ENCODE data around the gene EPGN.
A peak's percentile ranks its signal among the peaks of the same experiment; 100 is the strongest.
"Not testable (repeated sequence)": the region's sequence is repeated elsewhere in the genome, so short reads cannot be mapped to it uniquely, and the experiment has no call there.

Gene EPGN

DNA sequence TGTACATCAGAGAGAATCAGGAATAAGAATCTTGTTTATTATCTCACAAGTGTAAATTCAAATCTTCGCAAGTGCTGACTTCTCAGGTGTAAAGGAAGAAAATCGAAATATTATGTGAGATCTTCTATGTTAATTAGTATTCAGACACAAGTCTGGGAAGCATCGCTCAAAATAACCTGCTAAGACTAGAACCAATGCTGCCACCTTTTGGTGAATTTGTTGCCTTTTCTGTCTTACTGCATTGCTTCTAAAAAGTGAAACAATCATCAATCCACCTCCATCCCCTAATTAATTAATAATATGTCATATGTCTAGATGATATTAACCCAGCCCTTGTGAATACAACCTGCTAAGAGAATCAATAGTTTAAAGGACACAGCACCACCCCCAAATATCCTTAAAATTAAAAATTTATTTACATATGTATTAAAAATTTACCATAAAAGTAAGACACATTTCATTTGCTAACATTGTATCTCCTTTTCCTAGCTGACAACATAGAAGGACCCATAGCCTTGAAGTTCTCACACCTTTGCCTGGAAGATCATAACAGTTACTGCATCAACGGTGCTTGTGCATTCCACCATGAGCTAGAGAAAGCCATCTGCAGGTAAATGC is 3.5 kb downstream of the EPGN start:
- peak; percentile 34 to 68 for DNase-seq

DNA sequence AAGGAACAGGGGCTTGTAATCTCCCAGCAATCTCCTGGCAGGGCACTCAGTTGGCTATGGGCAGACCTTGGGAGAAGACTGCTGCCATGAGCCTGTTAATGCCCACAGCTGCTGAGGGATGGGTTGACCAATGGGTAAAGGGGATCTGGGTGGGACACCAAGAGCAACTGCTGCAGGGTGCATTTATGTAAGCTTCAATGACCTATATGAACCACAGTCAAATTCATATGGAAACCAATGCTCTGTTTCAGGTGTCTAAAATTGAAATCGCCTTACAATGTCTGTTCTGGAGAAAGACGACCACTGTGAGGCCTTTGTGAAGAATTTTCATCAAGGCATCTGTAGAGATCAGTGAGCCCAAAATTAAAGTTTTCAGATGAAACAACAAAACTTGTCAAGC is 6.1 kb downstream of the EPGN start:
- no peak for DNase-seq

DNA sequence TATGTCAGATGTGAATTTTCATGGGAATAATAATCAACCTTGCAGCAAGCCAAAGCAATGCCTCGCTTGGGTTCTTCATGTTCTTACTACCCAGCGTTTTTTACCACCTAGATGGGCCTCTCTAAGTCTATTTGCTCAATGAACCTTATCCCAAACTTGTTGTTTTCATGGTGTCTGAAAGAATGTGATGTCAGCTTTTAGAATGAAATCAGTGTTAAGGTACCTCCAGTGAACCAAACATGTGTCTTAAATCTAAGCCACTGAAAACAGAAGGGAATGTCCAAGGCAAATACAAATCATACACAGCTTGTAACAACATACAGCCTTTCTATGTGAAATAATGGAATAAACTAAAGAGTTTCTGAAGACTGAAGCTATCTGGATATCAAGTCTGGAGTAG is 6.7 kb downstream of the EPGN start:
- DNase-seq, result no peak

DNA sequence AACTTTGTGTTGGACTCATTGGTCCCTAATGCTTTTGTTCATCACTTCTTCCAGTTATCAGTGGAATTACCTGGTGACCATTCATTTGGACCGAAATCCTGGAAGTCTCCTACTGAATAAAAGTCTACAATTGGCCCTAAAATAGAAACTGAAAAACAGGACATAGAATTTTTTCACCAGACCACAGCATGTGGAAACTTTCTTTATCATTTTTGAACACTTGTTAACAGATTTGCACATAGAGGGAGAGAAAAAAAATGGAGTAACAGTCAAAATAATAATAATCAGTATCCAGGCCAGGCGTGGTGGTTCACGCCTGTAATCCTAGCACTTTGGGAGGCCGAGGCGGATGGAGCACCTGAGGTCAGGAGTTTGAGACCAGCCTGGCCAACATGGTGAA is 7.1 kb downstream of the EPGN start:
- no peak for DNase-seq

DNA sequence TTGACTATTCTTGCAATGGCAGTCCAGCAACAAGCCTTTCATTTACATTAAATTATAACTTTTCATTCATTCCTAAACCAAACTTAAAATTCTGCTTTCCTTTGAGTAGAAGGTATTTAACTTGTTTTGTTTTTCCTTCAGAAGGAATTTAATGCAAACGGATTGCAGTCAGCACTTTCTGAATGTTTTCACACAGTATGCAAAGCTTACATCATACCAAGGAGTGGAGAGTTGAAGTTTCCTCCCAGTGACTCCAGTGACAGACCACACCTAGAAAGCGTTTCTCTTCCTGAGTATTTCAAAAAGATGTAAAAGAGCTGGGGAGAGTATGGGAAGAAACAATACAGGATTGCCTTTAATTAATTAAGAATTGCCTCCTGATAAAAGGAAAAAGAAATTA is 8.1 kb downstream of the EPGN start:
- no peak for DNase-seq

DNA sequence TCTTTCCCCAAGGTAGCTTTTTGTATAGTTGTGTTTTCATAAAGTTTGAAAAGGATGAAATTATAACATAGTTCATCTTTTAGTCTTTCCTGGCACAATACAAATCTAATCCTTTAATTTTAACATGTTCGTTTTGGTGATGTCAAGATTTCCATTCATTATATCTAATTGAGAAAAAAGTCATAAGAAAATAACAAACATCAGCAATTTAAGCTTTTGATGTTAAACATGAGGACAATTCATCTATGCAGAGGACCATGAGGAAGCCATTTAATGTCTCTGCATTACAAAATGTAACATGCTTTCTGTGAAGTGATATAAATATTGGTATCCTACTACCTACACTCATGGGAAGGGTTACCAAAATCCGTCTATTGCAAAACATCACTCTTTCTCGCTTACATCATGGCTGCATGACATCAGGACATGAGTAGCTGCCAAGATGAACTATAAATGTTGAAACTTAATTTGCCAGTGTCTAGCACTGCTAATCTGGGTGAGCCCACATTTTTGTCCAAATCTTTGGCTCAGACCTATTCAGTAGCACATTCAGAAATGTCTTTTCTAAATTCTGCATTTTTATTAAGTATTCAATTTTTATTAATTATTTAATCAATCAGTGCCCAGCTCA is 9.5 kb downstream of the EPGN start:
- no peak for DNase-seq

DNA sequence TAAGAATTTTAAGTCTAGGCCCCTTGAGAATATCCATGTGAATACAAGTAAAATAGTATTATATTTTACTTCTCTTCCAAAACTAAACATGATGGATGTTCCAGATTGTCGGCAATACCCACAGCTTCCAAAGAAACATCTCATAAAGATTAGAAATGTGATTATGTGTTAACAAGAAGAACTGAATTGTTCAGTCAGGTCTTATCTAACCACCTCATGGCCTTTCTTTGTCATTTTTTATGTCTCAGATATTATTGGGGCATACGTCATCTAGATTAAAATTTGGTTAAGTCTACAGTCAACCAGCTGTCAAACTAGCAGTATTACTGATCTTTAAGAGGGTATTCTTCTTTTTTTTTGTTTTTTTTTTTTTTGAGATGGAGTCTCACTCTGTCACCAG is 10.0 kb downstream of the EPGN start:
- no peak for DNase-seq

DNA sequence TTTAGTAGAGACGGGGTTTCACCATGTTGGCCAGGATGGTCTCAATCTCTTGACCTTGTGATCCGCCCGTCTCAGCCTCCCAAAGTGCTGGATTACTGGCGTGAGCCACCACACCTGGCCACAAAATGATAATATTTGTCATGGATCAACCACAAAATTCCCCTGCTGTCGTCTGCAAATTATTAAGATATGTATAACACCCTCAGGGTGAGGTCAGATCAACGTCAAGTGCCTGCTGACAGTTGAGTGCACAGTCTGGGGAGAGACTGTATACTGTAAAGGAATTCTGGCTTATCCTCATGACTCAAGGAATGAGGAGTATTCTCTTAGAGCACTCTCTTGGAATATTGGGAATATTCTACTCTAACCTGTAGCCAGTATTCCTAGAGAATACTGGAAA is 11.2 kb downstream of the EPGN start:
- no peak for DNase-seq

DNA sequence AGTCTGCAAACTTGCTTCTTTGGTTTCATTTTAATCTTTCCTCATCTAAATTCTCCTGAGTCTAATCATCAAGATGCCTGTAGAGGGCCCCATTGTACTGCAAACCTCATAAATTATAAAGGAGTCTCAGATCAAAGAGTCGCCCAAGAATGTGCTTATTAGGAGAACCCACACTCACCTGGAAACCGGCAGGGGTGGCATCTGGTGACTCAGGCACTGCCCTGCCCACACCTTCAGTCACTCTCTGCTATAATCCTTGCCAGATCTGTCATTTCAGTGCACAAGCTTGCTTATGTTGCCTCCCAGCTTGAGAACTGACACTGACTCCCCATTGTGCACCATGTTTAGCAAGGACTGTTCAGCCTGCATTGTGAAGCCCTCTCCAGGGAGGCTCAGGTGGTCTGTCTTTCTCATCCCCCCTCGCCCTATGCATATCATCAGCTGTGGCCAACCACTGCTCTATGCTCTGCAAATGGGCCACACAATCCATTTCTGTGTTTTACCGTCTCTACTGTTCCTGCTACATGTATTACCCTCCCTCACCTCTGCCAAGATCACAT is 12.4 kb downstream of the EPGN start:
- peak; percentile 7 to 61 for DNase-seq

DNA sequence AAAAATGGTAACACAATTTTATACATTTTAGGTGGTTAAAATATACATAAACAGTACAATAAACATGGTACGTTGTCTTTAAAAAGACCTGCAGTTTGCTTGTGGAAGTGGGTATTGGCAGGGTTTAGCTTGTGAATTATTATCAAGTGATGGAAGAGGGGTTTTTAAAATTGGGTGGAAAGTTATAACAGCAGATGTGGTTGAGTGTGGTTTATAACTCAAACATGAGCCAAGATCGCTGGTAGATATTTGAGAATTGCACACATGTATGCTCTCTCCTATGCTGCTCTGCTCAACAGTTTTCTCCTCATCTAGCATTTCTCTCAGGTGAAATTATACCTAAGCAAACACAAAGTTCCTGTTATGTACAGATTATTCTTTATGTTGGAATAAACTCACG is 14.0 kb downstream of the EPGN start:
- no peak for DNase-seq

DNA sequence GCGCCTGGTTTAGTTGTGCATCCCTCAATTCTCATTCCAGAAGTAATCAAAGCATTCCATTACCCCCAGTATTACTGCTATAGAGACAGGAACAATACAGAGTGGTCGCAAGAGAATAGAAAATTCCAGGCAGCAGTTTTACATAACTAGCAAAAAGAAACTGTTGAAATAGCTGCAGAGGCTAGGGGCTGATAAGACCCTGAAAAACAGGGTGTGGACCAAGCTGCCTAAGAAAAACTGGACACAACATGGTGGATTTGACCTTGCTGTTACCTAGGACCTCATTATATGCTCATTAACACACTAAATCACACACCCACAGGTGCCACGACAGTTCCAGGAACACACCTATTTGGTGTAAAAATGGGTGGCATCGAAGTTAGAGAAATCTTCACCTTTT is 15.4 kb downstream of the EPGN start:
- no peak for DNase-seq

DNA sequence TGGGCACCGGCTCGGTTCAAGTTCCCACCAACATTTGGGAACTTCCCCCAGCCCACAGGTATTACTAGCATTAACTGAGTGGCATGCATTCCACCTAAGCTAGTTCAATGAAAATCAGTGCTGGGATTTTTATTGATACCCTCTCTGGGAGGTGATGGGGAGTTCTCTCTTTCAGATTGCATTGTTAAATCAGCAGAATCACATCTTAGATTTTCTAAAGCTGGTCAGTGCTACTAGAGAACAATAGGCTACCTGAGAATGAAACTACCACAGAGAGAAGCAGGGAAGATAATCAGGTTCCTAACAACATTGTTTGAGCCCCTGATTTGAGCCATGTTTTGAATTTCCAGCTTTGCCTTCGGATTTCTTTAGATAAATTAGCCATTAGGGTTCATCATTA is 16.0 kb downstream of the EPGN start:
- DNase-seq, result no peak

DNA sequence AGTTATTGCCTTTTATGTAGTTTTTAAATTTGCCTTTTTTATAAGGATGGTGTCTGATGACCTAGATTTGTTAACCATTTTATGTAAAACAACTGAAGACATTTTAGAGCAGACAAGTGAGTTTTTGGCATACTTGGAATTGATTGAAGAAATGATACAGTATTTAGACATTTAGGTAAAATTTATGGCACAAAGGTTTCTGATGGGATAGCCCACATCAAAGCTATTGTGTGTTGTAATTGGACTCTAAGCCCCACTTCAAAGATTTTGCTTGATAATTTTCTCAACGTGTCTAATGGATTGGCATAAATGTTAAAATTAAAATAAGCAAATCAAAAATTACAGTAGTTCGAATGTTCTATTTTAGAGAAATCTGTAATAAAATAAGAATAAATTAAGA is 17.6 kb downstream of the EPGN start:
- no peak for DNase-seq

DNA sequence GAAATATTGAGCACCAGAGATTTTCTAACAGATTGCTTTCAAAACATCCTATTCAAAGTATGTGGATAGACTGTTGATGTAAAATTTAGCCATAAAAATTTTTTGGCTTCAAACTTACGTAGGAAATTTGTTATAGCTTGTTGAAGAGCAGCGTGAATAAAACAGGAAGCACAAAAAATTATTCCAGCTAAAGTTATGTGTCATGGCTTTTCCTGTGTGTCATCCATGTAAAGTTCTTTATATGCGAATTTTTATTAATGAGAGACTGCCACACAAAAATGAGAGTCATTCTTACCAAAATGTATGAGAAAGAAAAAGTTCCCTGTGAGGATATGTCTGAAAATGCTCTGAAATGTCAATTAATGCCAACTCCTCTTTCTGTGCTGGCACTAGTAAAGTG is 19.5 kb downstream of the EPGN start:
- DNase-seq, result no peak

DNA sequence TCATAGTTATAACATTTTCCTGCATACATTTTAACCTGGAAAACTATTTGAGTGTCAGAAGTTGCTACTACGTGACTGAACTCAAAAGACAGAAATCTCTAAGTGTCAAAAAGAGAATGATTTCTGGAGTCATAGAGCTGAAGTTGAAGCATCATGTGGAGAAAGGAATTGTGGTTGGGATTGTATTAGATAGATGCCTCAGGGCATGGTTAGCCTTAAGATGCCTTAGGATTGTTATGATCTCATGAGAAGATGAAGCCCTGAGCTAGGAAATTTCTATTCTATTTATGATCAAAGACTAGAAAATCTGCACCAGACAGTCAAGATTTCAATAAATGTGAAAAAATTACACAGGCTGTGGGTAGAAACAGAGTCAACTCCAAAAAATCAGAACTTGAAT is 20.2 kb downstream of the EPGN start:
- DNase-seq, result no peak

DNA sequence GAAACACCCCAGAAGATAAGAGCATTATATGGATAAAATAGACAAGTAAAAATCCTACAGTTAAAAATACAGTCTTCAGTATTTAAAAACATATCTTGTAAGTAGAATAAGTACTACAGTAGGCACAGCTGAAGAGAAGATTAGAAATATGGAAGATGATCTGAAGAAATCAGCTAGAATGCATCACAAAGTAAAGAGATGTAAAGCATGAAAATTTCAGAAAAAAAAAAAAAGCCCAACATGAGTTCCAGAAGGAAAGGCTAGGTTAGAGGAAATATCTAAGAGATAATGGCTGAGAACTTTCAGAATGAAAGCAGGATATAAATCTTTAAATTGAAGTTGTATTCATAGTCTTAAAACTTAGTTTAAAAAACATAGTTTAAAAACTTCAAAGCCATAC is 21.0 kb downstream of the EPGN start:
- DNase-seq, result no peak

DNA sequence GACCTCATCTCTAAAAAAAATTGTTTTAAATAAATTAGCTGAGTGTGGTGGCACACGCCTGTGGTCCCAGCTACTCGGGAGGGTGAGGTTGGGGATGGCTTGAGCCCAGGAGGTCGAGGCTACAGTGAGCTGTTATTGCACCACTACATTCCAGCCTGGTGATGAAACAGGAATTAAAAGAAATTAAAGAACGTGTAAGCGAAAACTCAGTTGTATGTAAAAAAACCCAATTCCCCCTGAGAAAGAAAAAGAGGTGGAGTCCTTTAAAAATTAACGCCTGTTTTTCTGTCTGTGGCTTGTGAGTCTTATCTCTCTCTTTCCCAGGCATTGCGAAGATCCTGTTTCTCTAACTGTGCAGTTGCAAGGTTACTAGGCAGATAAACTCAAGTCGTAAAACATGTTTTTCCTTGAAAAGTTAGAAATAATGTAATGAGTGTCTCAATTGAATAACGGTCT is 22.1 kb downstream of the EPGN start:
- DNase-seq, result no peak

DNA sequence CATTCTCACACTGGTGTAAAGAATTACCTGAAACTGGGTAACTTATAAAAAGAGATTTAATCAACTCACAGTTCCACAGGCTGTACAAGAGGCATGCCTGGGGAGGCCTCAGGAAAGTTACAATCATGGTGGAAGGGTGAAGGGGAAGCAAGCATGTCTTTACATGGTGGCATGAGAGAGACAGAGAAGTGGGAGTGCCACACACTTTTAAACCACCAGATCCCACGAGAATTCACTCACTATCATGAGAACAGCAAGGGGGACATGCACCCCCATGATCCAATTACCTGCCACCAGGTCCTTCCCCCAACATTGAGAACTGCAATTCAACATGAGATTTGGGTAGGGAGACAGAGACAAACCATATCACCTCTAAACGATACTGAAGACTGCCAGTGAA is 23.0 kb downstream of the EPGN start:
- DNase-seq, result no peak

DNA sequence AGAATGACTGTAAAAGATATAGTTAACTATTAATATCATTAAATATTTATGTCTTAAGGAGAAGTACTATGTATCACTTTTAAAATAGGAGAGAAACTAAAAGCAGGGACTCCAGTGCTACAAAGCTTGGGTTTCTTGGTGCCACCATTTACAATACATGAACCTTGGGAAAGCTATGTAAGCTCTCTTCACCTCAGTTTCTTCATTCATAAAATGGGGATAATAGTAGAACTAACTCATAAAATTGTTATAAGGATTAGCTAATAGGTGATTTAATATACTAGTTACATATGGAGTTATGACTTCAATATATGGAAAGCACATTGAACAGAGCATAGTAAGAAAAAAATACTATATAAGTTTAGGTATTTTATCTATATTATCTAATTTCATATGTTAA is 23.7 kb downstream of the EPGN start:
- DNase-seq, result no peak

DNA sequence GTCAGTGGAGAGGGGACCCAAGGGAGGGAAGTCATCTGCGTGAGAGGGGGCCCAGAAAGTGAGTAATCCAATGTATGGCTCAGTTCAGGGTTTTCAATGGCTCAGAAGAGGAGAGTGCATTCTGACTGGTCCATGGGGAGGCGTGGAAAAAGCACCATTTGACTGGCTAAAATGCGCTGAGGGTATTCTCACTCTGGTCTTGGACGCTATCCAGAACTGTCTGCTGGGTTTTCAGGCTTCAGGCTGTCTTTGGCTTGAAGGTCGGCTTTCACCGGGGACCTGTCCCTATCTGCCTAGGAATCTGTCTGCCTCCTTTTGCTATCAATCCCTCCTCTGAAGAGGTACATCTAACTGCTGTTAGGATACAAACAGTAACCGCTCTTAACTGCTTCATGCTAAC is 26.4 kb downstream of the EPGN start:
- no peak for DNase-seq

DNA sequence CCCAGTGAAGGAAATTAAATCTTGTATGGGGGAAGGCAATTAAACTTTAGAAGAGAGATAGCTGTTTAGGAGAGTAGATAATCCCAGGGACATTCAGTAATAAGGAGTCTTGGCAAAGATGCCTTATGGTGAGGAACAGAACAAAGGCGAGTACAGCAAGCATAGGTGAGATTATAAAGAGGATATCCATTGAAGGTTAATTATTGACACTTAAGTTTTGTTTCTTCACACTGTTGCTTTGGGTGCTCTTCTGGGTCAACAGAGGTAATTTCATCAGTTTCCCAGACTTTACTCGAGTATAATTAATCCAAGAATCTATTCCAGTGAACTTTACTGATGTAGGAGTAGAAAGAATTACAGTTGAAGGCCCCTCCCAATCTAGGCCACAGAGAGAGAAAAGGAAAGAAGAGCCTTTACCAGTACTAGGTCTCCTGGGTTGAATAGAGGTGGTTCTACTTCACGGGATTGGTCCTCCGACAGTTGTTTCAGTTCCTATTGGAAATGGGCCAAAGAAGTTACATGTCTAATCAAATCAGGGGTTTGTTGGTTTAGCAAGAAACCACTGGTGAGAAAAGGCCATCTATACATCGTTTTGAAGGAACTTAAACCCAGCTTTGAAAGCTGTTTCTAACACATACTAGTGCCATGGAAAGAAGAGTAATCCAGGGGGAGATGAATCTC is 27.2 kb downstream of the EPGN start:
- DNase-seq, result no peak

DNA sequence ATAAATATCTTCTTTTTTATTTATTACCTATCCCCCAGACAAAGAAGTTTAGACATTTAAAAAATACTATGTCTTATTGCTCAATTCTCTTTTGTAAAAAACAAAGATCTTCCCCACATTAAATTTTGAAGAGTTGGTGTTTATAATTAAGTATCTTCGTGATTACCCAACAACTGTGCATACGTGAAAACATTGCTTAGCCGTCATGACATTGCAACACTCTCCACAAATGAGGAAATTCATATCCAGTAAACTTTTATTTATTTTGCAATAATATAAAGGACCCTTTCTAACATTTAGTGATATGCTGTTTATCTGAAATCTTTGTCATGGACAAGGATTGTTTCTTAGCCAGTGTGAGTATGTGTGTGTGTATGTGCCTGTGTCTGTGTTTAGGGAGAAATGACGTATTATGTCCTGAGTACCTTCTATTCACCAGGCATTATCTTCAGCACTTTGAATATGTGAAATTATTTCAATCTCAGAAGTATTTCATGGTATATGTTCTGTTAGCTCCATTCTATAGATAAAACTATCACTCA is 30.6 kb downstream of the EPGN start:
- no peak for DNase-seq

DNA sequence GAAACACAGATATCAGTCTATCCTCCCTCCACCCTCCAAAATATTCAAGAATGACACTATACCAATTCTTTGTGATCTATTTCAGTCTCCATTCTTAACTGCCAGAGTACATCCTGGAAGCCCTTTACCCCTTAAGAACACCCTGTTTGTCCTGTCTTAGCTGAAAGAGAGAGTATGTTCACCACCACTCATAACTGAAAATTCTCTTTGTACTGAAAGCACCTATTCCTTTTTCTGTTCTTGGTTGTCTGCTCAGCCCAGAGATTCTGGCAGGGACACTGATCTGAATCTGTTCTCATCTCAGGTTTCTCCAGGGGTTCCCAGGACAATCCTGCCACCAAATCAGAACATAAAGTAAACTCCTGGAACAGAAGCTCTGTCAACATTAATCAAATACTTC is 31.2 kb downstream of the EPGN start:
- no peak for DNase-seq

DNA sequence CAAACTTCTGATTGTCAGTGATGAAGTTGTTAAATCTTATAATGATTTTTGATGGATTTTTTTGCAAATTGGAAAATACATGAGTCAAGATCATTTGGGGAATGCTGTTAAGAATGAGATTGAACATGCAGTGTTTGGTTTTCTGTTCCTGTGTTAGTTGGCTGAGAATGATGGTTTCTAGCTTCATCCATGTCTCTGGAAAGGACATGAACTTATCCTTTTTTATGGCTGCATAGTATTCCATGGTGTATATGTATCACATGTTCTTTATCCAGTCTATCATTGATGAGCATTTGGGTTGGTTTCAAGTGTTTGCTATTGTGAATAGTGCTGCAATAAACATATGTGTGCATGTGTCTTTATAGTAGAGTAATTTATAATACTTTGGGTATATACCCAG is 32.2 kb downstream of the EPGN start:
- DNase-seq, result not testable (repeated sequence)

Data from NCI-H446 (cell line).